Activated T-cell treated with anti-CD3 and anti-CD28 coated beads, Interleukin-2, amount 50 U/mL, for 48 hours (primary cell): ENCODE results near the gene RNF150.

Source experiments
- DNase-seq, 2 experiments: peaks; one replicate each; pipeline ENCODE4 v3.0.0-alpha.2; 2020

RNF150 gene

GRCh38 chr4:140969296-140969695, 164.0 kb downstream of the RNF150 start:
- no peak for DNase-seq

- DNase-seq: no peak
Measured at GRCh38 chr4:140968371-140968770, 164.9 kb downstream of the RNF150 start.

GRCh38 chr4:140963883-140964282, 169.4 kb downstream of the RNF150 start:
- DNase-seq: no peak

- DNase-seq: no peak
Measured at GRCh38 chr4:140955641-140956040, 177.6 kb downstream of the RNF150 start.

GRCh38 chr4:140952717-140953116, 180.6 kb downstream of the RNF150 start:
- no peak for DNase-seq

- no peak for DNase-seq
Measured at GRCh38 chr4:140947506-140947905, 185.8 kb downstream of the RNF150 start.

- no peak for DNase-seq
Measured at GRCh38 chr4:140945106-140945505, 188.2 kb downstream of the RNF150 start.

- DNase-seq: no peak
Measured at GRCh38 chr4:140944572-140944971, 188.7 kb downstream of the RNF150 start.

- DNase-seq: no peak
Measured at GRCh38 chr4:140944199-140944515, 189.1 kb downstream of the RNF150 start.

GRCh38 chr4:140943486-140944198, 189.6 kb downstream of the RNF150 start:
- DNase-seq: no peak

GRCh38 chr4:140940589-140940988, 192.7 kb downstream of the RNF150 start:
- no peak for DNase-seq

- DNase-seq: no peak
Measured at GRCh38 chr4:140937866-140938265, 195.4 kb downstream of the RNF150 start.

- DNase-seq: no peak
Measured at GRCh38 chr4:140935254-140935653, 198.0 kb downstream of the RNF150 start.

- DNase-seq: no peak
Measured at GRCh38 chr4:140932501-140933045, 200.7 kb downstream of the RNF150 start.

GRCh38 chr4:140931911-140932310, 201.4 kb downstream of the RNF150 start:
- DNase-seq: no peak

- no peak for DNase-seq
Measured at GRCh38 chr4:140930557-140930956, 202.7 kb downstream of the RNF150 start.

GRCh38 chr4:140930011-140930410, 203.3 kb downstream of the RNF150 start:
- no peak for DNase-seq

GRCh38 chr4:140928880-140929279, 204.4 kb downstream of the RNF150 start:
- DNase-seq: no peak

- DNase-seq: no peak
Measured at GRCh38 chr4:140926672-140927071, 206.6 kb downstream of the RNF150 start.

GRCh38 chr4:140925417-140925816, 207.9 kb downstream of the RNF150 start:
- DNase-seq: no peak

- DNase-seq: no peak
Measured at GRCh38 chr4:140924761-140925392, 208.4 kb downstream of the RNF150 start.

- no peak for DNase-seq
Measured at GRCh38 chr4:140906993-140907962, 226.0 kb downstream of the RNF150 start.

- no peak for DNase-seq
Measured at GRCh38 chr4:140904904-140905303, 228.4 kb downstream of the RNF150 start.
